Articular chondrocyte of knee joint (primary cell): ENCODE measurements around the gene NCEH1. TPM values are rescaled to one million over a fixed set of nuclear protein-coding genes. Genes with fewer than 3 reads are reported as not detected.

Experiments used
- small RNA-seq: library from RNA; depleted of rRNA; stranded (forward); fragments of <200 nt; gene quantifications from one replicate; pipeline ENCODE3, GENCODE V24; 2012
- total RNA-seq: library from RNA; depleted of rRNA; stranded (reverse); fragments of >200 nt; gene quantifications from 2 replicates; pipeline ENCODE4 v1.2.3, GENCODE V29; 2012

The NCEH1 gene, protein sequence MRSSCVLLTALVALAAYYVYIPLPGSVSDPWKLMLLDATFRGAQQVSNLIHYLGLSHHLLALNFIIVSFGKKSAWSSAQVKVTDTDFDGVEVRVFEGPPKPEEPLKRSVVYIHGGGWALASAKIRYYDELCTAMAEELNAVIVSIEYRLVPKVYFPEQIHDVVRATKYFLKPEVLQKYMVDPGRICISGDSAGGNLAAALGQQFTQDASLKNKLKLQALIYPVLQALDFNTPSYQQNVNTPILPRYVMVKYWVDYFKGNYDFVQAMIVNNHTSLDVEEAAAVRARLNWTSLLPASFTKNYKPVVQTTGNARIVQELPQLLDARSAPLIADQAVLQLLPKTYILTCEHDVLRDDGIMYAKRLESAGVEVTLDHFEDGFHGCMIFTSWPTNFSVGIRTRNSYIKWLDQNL
- total RNA-seq, result 27.4 and 29.9 TPM in 2 replicates

DNA sequence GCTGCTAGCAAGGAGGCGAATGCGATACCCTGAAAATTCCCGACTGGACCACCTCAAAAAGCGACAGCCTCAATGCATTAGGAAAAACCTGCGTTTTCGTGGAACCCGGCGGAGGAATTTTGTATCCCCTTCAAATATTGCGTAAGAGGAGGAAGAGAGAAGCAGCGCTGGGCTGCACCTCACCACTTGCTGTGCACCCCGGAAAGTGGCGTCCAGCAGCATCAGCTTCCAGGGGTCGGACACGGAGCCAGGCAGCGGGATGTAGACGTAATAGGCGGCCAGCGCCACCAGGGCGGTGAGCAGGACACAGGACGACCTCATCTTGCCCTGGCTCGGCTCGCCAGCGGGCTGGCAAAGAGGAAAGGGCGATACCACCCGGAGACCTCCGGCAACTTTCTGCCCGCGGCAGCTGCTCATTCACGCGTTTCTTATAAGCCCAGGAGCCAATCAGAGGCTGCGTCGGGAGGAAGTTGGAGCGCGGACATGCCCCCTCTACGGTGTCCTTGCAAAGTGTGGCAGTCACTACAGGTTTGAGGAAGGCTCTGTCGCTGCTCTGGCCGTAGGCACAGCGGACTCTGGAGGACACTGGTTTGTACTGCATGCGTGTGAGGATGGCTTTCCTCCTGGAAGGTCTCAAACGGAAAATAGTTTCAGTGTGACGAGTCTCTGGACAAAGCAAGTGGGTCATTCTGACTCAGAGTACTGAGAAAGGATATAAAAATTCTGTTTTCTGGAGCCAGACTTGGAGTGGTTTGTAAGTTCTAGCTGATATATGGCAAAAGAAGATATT lies at the start of gene NCEH1:
TSS of gene NCEH1 (minus strand) at position 404 of the 790 bp plus-strand sequence. CDS start at position 321, 83 bp downstream.

DNA sequence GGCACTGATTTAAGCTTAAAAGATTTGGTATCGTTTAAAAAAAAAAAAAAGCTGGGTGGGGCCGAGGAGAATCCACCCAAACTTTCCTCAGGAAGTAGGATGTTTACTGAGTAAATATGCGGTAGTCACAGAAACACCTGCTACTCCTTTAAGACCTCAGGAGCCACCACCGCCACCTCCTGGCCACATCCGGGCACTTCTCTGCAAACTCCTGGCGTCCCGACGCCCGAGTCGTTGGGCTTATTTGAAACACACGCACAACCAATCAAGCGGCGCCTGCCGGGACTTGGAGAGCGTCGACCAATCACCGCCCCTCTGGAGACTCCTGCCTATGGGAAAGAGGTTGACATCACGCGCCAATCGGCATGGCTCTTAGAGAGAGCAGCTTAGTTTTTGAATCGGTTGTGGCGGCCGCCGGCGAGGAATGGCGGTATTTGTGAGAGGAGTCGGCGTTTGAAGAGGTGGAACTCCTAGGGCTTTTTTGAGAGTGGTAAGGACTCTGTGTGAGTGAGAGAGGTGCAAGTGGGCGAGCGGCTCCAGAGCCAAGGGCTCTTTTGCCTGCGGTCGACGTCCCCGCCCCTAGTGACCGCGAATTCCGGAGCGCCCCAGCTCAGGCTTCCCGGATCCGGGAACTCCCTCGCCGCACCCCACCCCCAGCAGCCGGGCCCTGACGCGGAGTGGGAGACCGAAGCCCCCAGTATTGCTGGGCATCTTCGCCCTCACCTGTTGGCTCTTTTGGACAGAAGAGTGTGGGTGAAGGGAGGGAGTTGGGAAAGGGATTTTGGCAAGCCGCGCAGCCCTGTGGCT lies 39.7 kb upstream of the NCEH1 start, which contains the start of gene ECT2:
TSS of gene ECT2 (plus strand) at position 359 of the 807 bp plus-strand sequence. CDS start 3,805 bp downstream, outside the sequence.

Small RNA genes within 50 kb of the gene (small RNA-seq; reads per million reads assigned to genes)
- not detected for gene RNU6-547P

Other genes starting within 250 kb of the NCEH1 start
- gene TNFSF10, start 187.6 kb downstream of the NCEH1 start, total RNA-seq, result 4.3 and 8.6 TPM in 2 replicates
- gene ECT2, start 39.7 kb upstream of the NCEH1 start, total RNA-seq, result 41.2 and 46.6 TPM in 2 replicates